PFSK-1 (cell line): ENCODE results near the gene KRT13.

Experiments used
- FOXP2 ChIP-seq: optimal IDR thresholded peaks from 2 replicates; pipeline ENCODE3; 2011; ENCODE audit warnings: borderline replicate concordance, control low read depth, inconsistent platforms; ENCODE audit not compliant: insufficient read depth; ENCODE audit errors: extremely low read length, extremely low read depth
- POLR2AphosphoS5 ChIP-seq: IDR thresholded peaks from 2 replicates; pipeline ENCODE4 v1.6.1; 2012; ENCODE audit warnings: low read depth, mild to moderate bottlenecking, control low read depth, low read length, moderate library complexity
- REST ChIP-seq, 2 experiments: IDR thresholded peaks; 2 replicates each; pipeline versions ENCODE4 v1.6.1 to v1.8.0; 2011 to 2012; ENCODE audit warnings: low read depth in 2 of 2, low read length in 2 of 2, control low read depth in 1 of 2, inconsistent platforms in 1 of 2, mild to moderate bottlenecking in 1 of 2, moderate library complexity in 1 of 2; ENCODE audit not compliant: insufficient read depth in 1 of 2
- SIN3A ChIP-seq: IDR thresholded peaks from 2 replicates; pipeline ENCODE4 v1.6.1; 2012; ENCODE audit warnings: mild to moderate bottlenecking, low read length, moderate library complexity, borderline replicate concordance; ENCODE audit not compliant: insufficient read depth
- TAF1 ChIP-seq: IDR thresholded peaks from 2 replicates; pipeline ENCODE4 v1.6.1; 2012; ENCODE audit warnings: low read length, control low read depth, borderline replicate concordance; ENCODE audit not compliant: insufficient read depth

The KRT13 gene

DNA sequence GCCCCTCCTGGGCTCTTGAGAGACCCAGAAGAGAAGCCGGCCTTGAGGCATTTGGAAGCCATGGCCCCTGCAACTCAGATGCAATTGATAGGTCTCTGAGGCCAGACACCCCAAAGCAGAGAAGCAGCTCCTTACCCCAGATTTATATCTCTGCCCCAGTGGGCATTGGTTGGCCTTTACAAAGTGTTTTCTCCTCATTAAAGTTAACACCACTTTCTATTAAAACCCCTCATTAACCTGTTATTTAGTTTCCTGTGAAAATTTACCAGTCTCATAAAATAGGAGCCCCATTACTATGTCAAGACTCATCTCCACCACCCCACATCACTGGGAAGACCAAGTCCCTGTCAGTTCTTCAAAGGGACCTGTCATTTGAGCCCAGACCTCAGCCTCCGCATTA, 24.4 kb downstream of the KRT13 start, which contains the start of gene KRT35:
Gene KRT35 (minus strand): TSS at position 116 of the 400 bp plus-strand sequence. CDS start 54 bp downstream, at position 62.
- no peak for TF ChIP-seq FOXP2
- no peak for TF ChIP-seq POLR2AphosphoS5
- no peak for TF ChIP-seq TAF1
- no peak for TF ChIP-seq REST (IDR thresholded peaks at IDR 0.05; ENCODE audit: insufficient read depth in 1 of 2, low read depth in 2 of 2, low read length in 2 of 2)
- TF ChIP-seq SIN3A: no peak

GRCh38 chr17:41480581-41480980, 24.8 kb downstream of the KRT13 start:
- TF ChIP-seq REST (IDR thresholded peaks at IDR 0.05; ENCODE audit: insufficient read depth in 1 of 2, low read depth in 2 of 2, low read length in 2 of 2): no peak
- no peak for TF ChIP-seq POLR2AphosphoS5
- no peak for TF ChIP-seq TAF1
- no peak for TF ChIP-seq SIN3A
- no peak for TF ChIP-seq FOXP2

DNA sequence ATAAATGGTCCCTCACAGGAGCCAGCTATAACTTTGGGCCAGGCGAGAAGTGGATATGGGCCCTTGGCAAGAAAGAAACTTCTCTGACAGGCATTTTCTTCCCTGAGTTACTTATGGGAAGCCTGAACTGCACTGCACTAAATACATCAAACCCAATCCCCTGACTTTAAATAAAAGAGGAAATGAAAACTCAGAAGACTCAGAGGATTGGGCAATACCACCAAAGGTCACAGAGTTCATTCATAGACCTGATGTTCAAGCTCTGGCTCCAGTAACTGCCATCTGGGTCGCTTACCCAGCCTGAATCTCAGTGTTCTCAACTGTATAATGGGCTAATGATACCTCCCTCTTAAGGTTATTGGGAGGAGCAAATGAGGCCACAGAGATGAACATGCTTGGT, 25.3 kb downstream of the KRT13 start:
- TF ChIP-seq SIN3A (no peak), FOXP2 (no peak), REST (IDR thresholded peaks at IDR 0.05; ENCODE audit: insufficient read depth in 1 of 2, low read depth in 2 of 2, low read length in 2 of 2) (no peak), POLR2AphosphoS5 (no peak)

DNA sequence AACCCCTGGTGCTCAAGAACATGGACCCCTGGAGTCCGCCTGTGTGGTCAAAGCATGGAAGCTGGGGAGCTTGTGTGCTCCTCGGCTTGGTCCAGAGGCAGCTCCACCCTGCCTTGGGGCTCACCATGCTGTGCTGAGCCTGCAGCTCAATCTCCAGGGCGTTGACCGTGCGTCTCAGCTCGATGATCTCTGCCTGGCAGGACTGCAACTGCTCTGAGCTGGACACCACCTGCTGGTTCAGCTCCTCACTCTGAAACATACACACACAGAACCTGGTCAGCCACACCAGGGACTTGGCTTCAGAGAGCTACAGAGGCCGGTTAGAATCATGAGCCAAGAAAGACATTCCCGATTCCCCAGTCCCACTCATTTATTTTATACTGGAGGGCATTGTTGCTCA, 27.2 kb downstream of the KRT13 start:
- no peak for TF ChIP-seq SIN3A
- no peak for TF ChIP-seq FOXP2
- TF ChIP-seq TAF1: no peak

GRCh38 chr17:41476866-41477815, 28.3 kb downstream of the KRT13 start:
- TF ChIP-seq SIN3A (no peak), FOXP2 (no peak), REST (IDR thresholded peaks at IDR 0.05; ENCODE audit: insufficient read depth in 1 of 2, low read depth in 2 of 2, low read length in 2 of 2) (no peak), TAF1 (no peak), POLR2AphosphoS5 (no peak)
